GM21423 (cell line): Measurements from ENCODE around the gene CEBPE.

ENCODE experiments used
- ATAC-seq: cut with Tn5 transposase; IDR thresholded peaks from one replicate; pipeline ENCODE4 v1.9.1; 2021; ENCODE audit warnings: mild to moderate bottlenecking, moderate library complexity; ENCODE audit not compliant: unreplicated experiment

CEBPE gene

DNA sequence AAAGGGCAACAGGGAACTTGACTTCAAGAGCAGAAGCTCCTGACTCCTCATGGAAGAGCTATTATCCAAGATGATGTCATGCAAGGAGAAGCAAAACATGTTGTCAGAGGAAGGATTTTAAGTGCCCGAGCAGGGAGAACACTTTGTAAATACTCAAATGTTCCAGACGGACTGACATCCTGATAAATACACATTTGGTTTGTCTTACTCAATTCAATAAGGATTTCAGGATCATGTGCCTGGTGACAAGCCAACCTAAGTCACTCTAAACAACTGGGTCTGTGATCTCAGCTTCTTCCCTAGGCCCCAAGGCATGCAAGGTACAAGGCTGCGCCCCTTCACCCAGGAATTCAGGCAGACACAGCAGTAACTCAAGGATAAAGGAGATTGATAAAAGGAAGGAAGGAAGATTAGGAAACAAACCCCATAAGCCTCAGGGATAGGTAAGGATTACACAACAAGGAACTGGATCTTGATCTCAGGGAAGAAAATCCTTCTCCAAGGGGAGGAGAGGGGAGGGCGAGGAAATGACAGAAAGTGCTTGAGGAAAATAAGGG lies 26.8 kb upstream of the CEBPE start:
- no peak for ATAC-seq

DNA sequence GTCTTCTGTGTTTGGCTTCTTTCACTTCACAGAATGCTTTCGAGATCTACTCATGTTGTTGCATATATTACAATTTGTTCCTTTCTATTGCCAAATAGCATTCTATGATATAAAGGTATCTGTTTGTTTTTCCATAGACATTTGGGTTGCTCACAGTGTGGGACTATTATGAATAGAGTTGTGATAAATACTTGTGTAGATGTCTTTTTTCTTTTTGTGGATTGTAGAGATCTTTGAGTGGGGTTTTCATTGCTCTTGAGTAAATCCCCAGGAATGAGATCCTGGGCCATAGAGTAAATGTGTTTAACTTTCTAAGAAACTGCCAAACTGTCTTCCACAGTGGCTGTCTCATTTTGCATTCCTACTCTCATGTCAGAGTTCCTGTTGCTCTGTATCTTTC lies 24.9 kb upstream of the CEBPE start:
- no peak for ATAC-seq

DNA sequence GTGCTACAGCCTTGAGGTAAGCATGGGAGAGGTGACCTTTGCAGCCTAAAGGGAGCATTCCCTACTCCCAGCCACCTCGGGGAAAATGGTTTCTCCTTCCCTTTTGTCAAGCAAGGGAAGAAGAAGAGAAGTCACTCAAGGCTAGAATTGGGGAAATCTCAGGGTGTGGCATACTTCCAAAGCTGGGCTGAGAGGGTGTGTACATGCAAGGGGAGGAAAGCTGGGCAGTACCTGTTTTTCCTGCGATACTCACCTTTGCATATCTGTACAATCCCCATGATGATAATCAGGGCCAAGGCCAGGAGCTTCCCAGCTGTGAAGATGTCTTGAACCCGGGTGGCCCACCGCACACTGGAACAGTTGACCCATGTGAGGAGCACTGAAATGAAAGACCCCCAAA lies 23.8 kb upstream of the CEBPE start:
- ATAC-seq: no peak

DNA sequence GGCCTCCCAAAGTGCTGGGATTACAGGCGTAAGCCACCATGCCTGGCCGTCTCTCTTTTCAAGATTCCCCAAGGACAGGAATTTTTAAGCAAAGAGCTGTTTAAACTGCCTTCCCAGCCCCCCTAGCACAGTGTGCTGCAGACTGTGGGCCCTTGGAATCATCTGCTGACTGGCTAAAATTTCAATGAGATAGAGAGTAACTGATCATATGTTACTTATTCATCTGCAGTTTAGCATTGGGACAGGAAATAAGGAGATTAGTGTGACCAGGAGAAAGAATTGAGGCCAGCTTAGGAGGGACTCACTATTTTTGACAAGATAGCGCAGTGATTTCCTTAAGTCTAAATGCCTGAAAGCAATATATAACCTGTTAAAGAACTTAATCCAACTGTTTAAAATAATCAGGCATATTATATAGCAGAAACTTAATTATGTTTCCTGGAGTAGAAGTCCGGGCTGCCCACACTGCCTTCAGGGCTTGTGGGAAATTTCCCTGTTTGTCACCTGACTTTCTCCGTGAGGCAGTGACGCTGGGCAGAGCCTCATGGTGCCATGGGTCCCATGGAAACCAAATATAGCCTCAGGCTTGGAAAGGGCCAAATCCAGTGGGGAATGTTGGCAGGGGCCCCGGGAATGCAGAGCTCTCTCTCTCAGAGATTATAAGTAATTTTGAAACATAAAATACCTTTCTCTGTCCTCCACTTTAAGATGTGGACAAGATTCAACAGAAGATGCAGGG lies 22.8 kb upstream of the CEBPE start:
- no peak for ATAC-seq

DNA sequence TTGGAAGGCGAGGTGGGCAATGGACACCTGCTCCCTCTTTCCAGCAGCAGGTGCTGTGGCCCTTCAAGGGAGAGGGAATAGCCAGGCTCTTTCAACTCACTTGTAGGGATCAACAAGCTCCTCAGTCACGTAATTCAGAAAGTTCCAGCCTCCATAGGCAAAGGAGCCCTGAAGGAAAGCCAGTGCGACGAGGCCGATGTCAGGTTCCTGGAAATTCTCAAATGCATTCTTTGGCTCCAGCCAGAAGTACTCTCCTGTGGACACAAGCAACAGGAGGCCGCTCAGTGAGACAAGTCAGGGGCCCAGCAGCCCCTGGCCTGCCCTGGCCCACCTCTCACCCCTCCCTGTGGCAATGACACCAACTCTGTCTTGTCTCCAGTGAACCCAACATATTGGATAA lies 21.3 kb upstream of the CEBPE start:
- no peak for ATAC-seq

DNA sequence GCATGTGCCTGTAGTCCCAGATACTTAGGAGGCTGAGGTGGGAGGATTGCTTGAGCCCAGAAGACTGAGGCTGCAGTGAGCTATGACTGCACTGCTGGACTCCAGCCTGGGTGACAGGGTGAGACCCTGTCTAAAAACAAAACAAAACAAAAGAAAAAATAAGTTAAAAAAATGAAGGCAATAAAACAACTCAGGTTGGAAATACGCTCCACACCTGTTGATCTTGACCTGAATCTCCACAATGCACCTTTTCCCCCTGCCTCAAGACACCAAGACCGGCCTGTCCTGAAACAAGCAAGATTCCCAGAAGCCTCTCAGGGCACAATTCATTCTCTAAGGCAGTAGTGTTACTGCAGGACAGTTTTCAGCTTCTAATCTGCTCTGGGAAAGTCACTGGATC lies 20.8 kb upstream of the CEBPE start:
- ATAC-seq: no peak

DNA sequence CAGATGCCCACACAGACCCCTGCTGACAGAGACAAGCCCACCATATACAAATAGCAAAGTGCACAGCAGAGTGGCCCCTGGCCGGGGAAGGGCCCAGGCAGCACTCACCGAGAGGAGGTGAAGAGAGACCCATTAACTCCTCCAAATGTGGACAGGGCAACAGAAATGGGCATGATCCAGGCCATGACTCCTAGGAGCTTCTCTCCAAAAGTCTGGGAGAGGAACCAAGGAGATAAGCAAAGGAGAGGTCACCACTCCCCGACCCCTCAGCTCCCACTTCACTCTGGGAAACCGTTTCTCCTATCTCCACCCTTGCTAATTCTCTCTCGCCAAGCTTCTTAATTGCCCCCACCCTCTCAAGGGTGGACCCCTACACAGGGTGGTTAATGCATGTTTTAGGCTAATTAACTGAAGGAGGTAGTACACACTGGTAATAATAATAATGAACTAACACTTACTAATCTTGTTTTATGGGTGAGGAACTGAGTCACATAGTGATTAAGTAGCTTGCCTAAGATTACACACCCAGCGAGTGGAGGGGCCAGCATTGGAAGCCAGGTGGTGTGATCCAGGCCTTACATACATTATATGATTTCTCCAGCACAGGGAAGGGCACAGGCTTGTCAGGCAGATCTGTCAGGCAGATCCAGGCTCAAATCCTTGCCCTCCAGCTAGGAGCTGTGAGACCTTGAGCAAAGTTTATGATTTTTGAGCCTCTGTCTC lies 18.9 kb upstream of the CEBPE start:
- no peak for ATAC-seq

DNA sequence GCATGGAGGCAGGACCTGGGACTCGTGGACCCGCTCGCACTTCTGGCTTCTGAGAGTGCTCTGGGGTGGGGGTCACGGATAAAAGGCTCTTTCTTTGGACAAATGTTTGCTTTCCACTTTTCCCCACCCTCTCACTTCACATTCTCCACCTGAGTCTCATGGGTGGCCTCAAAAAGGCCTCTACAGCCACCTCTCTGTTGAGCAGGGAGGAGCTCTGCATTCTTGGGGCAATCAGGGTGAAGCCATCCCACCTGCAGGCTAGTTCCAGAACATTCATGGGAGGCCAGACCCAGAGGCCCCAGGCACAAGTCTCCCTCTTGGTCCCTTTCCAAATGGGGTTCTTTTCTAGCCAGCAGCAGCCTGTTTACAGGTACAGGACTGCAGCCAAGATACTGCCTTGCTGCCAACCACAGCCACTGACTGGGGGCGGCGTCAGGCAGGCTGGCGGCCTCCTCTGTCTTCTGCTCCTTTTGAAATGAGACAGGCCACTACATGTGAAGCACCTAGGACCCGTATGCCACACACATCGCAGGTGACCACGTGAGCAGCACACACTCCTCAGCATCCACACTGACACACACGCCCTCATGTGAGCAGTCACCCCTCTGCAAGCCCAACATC lies 18.2 kb upstream of the CEBPE start:
- ATAC-seq: no peak

DNA sequence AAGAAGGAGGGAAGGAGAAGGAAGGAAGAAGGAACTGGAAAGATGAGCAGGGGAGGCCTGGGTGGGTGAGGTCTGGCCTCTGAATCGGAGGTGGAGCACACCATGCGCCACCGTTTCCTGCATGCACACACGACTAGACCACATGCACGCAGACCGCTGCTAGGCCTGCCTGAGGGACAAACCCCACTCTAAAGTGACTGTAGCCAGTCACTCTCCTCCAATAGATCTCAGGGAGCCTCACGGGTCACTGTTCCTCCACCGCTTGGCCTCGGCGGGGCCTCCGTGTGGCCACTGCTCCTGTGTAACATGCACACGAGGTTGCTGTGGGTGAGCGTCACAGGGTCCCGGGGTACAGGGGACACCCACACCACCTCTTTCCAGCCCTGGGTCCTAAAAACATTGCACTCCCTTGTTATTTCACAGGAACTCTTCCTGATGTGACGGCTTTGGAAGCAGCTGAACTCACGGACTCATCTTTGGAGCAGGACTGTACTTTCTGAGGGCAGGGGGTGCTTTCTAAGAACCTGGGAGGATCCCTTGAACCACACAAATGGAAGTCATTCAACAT lies 17.6 kb upstream of the CEBPE start:
- no peak for ATAC-seq

DNA sequence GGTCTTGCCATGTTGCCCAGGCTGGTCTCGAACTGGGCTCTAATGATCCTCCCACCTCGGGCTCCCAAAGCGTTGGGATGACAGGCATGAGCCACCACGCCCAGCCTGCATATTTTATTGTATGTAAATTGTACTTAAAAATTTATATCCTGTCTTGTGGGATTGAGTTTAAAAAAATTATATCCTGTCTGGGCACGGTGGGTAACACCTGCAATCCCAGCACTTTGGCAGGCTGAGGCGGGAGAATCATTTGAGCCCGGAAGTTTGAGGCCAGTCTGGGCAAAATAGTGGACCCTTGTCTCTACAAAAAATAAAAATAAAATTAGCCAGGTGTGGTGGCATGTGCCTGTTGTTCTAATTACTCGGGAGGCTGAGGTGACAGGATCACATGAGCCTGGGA lies 13.9 kb upstream of the CEBPE start:
- no peak for ATAC-seq

DNA sequence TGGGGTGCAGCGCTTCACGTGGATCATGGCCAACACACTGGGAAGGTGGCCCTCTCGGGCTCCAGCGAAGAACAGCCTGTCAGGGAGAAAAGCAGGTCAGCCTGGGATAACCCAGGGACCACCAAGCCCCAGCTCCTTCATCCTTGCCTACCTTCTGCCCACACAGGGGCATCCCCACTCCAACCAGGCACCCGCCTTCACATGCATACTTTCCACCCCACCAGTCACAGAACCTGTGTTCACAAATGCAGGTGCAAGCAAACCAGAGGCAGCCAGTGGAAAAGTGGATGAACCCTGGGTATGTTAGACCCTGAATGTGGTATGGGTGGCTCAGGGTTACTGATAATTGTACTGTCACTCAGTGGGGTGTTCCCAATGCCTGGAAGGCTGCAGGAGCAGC lies 12.4 kb upstream of the CEBPE start:
- no peak for ATAC-seq

DNA sequence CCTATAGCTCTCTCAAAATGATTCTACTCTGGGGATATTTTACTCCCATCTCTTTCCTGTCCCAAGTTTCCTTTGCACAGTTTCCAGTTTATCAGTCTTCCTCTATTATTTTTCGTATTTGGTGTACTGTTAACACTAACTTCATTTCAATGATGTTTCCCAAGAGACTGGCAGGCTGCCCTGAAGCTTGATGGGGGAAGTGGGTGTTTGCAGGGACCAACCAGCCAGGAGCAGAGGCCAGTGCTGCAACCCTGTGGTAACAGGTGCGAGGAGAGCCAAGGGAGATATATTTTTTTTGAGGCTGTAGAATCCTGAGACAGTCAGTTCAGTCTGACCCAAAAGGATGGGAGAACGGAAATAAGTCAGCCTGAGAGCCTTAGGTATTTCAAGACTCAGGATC lies 11.8 kb upstream of the CEBPE start:
- no peak for ATAC-seq

DNA sequence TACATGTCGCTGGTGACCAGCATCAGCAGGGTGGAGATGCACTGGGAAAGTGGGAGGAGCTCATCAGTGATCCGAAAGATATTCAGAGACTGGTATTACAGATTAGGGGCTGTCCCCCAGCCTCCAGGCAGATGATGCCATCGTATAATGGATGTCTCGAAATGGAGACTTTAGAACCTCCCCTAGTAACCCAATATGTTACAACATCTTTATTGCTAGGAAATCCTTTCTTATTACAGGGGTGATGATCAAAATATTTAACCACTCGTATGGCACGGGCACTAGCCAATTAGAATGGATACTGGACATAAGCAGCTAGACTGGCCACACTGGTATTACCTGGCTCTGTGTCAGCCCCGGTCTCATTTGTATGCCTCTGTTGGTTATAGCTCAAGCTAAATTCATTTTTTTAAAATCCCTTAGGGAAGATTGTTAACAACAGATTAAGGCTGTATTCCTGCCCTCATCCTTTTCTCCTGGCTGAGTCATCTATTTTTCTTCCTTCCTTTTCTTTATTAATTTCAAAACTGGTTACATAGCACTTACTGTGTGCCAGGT lies 10.8 kb upstream of the CEBPE start:
- no peak for ATAC-seq

DNA sequence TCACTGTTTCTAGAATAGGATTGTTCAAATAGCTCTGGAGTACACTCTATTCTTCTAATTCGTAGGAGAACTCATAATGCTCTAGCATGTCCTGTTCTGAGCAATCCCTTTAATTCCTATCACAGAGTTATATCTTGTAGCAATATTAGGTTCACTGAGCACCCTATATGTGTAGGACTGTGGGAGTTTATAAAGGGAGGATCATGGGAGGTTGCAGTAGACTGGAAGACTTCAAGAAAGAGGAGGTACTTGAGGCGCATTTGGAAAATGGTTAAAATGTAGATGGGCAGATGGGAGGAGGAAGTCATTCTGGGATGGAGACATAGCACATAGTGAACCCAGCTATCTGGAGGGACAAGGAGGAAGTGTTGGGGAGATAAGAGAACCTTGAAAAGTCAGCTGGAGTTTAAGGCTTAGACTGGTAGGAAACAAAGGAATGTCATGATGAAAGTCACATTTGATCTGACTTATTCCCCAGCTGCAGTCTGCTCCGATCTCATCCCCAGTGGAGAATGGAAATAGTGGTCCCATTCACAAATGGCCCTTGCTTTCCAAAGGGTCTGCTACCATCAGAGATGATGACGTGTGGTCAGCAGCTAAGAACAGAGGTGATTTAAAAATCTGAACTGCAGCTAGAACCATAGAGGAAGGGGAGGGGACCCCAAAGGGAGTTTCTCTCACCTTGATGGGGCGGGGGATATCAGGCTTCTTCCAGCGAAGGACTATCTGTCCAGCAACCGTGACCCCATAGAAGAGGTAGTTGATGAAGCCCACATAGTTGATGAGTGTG lies 10.1 kb upstream of the CEBPE start:
- ATAC-seq: no peak

DNA sequence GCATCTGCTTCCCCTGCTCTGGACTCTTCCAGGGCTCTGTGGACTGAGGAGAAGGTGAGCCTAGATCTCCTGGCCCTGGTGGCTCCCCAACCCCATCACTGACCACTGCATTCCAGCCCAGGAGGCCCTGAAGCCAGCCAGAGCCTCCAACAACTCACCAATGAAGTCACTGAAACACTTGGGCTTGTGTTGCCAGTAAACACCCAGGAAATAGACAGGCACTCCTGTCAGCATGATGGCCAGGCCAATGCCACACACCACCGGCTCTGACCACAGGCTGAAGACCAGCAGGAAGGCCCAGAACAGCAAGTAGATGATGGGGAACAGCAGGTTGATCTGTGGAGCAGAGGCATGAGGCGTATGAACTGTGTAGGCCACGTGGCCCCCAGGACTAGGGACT lies 8.8 kb upstream of the CEBPE start:
- no peak for ATAC-seq

DNA sequence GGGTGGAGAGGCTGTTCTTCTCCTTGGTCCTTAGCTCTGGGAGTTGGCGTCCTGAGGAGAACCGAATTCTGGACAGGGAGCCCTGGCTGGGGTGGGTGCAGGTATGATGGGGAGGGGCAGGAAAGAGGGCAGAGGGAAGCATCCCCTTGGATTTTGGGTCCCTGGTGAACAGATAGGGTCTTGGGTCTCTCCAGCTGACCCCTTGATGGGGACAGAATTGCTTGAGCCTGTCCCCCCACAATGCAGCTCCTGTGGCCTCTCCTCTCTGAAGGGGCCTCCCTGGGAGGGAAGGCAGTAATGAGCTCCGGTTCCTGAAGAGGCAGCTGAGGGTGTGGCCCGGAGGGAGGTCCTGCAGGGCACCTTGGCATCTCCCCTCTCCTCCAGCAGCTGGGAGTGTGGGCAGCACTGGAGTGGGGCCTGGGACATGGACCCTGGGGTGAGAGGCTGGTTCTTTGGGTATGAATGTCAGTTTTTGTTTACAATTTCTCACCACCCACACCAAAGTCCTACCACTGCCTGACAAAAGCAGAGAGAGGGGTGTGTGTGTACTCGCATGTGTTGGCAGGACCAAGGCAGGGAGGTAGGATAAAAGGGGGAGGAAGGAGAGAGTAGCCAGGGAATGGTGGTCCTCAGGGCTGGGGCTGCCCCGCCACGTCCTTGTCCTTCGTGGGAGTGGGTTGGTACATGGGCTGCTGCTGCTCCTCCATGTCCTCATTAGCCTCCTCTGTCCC lies 7.7 kb upstream of the CEBPE start:
- ATAC-seq: no peak

DNA sequence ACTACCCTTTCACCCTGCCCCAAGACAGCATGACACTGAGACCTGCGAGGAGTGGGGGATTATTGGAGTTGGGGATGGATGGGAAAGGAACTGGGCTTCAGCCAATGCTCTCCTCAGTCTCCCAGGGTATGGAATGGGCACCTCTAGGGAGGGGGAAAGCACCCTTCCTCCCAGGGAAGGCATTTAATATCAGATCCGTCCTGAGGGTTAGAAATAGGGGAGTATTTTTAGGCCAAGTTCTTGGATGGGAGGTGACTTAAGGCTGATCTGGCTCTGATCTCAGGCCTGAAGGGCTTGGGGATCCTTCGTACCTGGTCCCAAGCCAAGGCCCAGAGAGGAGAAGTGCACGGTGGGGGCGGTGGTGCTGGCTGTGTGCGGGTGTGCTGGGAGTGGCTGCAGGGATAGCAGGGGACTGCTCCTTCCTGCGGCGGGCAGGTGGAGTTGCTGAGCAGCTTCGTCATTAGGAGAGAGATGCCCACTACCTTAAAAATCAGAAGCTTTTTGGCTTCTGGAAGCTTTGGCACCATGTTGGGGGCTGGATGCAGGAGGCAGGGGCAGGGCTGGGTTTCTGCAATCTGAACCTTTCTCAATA lies 7.0 kb upstream of the CEBPE start:
- ATAC-seq: no peak

DNA sequence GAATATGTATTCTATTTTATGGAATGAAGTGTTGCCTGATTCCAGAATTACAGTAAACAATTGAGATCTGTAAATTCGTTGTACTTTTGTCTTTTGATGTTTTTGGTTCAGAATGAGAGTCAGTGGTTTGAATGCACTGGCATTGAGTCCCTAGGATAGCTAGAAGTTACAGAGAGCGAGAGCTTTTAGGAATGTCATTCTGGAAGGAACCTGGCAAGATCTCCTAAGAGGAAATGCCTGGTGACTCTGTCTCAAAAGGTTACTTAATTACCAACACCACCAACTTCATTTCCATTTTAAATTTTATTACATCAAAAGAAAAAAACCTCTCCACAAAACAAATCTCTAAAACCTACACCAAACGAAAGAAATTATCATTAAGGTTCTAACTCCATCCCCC lies 6.0 kb upstream of the CEBPE start:
- ATAC-seq: no peak

DNA sequence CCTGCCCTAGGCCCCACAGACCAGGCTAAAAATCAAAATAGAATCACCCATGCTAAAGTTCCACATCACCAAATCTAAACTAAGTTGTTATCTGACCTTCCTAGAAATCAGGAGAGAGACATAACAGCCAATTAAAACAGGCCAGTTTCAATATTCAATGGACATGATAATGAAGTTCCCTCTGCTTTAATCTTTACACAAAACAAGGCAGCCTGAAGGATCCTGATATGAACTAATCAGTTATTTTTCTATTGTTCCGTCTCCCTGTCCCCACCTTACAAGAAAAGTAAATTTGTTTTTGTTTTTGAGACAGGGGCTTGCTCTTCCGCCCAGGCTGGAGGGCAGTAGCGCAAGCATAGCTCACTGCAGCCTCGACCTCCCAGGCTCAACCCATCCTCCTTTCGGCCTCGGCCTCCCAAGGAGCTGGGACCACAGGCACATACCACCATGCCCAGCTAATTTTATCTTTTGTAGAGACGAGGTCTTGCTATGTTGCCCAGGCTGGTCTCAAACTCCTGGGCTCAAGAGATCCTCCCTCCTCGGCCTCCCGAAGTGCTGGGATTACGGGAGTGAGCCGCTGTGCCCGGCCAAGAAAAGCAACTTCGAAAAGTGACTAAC lies 5.4 kb upstream of the CEBPE start:
- ATAC-seq: no peak
